T-helper 2 cell treated with Interferon-gamma antibody and Interleukin-4, amounts not matched to agents 5 μg/mL and 100 μg/mL, for 36 hours (primary cell): ENCODE results near the gene EFNB3.

Experiments
- DNase-seq: peaks from one replicate; pipeline ENCODE4 v3.0.0; 2021; ENCODE audit warnings: low spot score
- H3K27ac Mint-ChIP-seq: one replicate; pipeline ENCODE4 v1.8.0; 2021; ENCODE audit warnings: mild to moderate bottlenecking, mixed read lengths
- H3K27me3 Mint-ChIP-seq: one replicate; pipeline ENCODE4 v1.8.0; 2021; ENCODE audit warnings: low read depth, mixed read lengths
- H3K36me3 Mint-ChIP-seq: one replicate; pipeline ENCODE4 v1.8.0; 2021; ENCODE audit warnings: low read depth, mixed read lengths
- H3K4me1 Mint-ChIP-seq: one replicate; pipeline ENCODE4 v1.8.0; 2021; ENCODE audit warnings: low read depth, mixed read lengths
- H3K4me3 Mint-ChIP-seq: one replicate; pipeline ENCODE4 v1.8.0; 2022; ENCODE audit warnings: mild to moderate bottlenecking, moderate library complexity, mixed read lengths
- H3K9me3 Mint-ChIP-seq: one replicate; pipeline ENCODE4 v1.8.0; 2021; ENCODE audit warnings: mixed read lengths

The EFNB3 gene

DNA sequence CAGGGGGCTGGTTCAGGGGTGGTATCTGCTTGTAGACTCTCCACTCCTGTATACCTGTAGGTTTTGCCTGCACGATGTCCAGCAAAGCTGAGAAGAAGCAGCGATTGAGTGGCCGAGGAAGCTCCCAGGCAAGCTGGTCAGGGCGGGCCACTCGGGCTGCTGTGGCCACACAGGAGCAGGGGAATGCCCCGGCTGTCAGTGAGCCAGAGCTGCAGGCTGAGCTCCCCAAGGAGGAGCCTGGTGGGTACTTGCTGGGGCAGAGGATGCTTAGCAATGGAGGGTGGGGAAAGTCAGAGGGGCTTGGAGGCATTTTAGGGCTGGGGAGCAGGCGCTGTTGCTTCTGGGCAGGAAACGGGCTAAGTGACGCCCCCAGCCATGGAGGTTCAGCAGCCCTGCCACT is 14.7 kb downstream of the EFNB3 start:
- Mint-ChIP-seq H3K9me3 (no peaks in the 10 kb centered on the region), H3K4me1 (peaks cover 19% of the 10 kb centered on the region), H3K27ac (no peak overlapping the region), H3K27me3 (peaks cover 75% of the 10 kb centered on the region), H3K4me3 (no peak overlapping the region), H3K36me3 (no peaks in the 10 kb centered on the region)
- DNase-seq = no peak

- H3K27ac Mint-ChIP-seq = no peak overlapping the region
- no peaks in the 10 kb centered on the region for H3K36me3 Mint-ChIP-seq
- DNase-seq = no peak
- H3K9me3 Mint-ChIP-seq = no peaks in the 10 kb centered on the region
- no peak overlapping the region for H3K4me3 Mint-ChIP-seq
- H3K27me3 Mint-ChIP-seq = peaks cover 72% of the 10 kb centered on the region
- H3K4me1 Mint-ChIP-seq = peaks cover 19% of the 10 kb centered on the region
Observed at GRCh38 chr17:7720125-7720524, 15.1 kb downstream of the EFNB3 start.

GRCh38 chr17:7721612-7722011 is 16.6 kb downstream of the EFNB3 start:
- H3K4me1 Mint-ChIP-seq = peaks cover 19% of the 10 kb centered on the region
- DNase-seq = no peak
- no peak overlapping the region for H3K27ac Mint-ChIP-seq
- H3K9me3 Mint-ChIP-seq = no peaks in the 10 kb centered on the region
- no peak overlapping the region for H3K4me3 Mint-ChIP-seq
- no peaks in the 10 kb centered on the region for H3K36me3 Mint-ChIP-seq
- H3K27me3 Mint-ChIP-seq = peaks cover 59% of the 10 kb centered on the region

DNA sequence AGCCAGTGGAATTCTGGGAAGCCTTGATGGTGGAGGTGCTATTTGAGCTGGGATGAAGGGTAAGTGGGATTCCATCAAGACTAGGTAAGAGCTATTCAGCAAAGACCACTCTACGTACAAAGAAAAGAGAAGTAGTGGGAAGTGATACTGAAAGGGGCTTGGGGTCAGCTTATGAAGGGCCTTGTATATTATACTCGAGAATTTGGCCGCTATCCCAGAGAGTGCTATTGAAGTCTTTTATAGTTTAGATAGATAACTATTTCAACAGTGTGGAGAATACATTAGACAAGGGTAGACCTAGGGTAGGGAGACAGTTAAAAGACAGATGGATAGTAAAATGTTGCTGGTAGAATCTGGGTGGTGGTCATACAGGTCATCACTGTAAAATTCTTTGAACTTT is 22.9 kb downstream of the EFNB3 start:
- no peak overlapping the region for H3K27ac Mint-ChIP-seq
- H3K27me3 Mint-ChIP-seq = peaks cover 25% of the 10 kb centered on the region
- H3K9me3 Mint-ChIP-seq = no peaks in the 10 kb centered on the region
- DNase-seq = no peak
- no peak overlapping the region for H3K4me3 Mint-ChIP-seq
- no peaks in the 10 kb centered on the region for H3K36me3 Mint-ChIP-seq
- H3K4me1 Mint-ChIP-seq = no peaks in the 10 kb centered on the region

DNA sequence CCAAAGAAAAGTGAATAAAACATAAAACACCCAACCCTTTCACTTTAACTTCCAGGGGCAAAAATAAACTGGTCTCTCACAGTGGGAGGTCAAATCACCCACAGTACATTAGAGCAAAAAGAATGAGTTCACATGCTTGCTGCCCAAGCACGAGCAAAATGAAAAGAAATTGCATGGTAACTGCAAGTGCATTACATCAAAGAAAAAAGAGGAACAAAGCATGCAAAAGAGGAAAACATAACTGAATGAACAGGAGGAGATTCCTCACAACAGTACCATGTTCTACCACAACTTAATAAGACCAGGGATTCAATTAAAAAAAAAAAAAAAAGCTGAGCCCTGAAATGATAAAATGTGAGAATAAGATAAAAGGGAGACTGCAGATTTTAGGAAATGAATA is 24.8 kb downstream of the EFNB3 start:
- no peak for DNase-seq
- Mint-ChIP-seq H3K4me3 (no peak overlapping the region), H3K4me1 (no peaks in the 10 kb centered on the region), H3K9me3 (no peaks in the 10 kb centered on the region), H3K27ac (no peak overlapping the region), H3K27me3 (peaks cover 18% of the 10 kb centered on the region), H3K36me3 (no peaks in the 10 kb centered on the region)

DNA sequence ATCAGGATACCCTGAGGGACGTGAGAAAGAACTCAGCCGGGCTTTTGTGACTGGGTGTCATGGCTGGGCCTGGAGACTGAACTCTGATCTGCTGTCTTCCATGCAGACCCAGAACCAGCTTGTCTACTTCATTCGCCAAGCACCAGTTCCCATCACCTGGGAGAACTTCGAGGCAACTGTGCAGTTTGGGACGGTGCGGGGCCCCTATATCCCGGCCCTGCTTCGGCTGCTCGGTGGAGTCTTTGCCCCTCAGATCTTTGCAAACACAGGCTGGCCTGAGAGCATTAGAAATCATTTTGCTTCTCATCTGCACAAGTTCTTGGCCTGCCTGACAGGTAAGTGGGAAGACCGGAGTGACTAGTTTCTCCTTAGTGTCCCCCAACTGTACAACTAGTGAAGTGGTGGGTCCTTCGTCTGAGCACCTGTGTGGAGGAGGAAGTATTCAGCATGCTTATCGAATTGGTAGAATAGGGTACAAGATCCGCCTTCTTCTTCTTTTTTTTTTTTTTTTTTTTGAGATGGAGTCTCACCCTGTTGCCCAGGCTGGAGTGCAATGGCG is 28.1 kb downstream of the EFNB3 start:
- H3K27me3 Mint-ChIP-seq = peaks cover 20% of the 10 kb centered on the region

GRCh38 chr17:7737601-7738000 is 32.6 kb downstream of the EFNB3 start:
- no peaks in the 10 kb centered on the region for H3K9me3 Mint-ChIP-seq
- H3K27me3 Mint-ChIP-seq = peaks cover 23% of the 10 kb centered on the region
- H3K4me3 Mint-ChIP-seq = no peak overlapping the region
- no peaks in the 10 kb centered on the region for H3K36me3 Mint-ChIP-seq
- H3K27ac Mint-ChIP-seq = no peak overlapping the region
- no peak for DNase-seq
- H3K4me1 Mint-ChIP-seq = no peaks in the 10 kb centered on the region

More for the DNA sequence above, 28.1 kb downstream of the EFNB3 start:
- Mint-ChIP-seq H3K4me3 (no peak overlapping the region), H3K27ac (no peak overlapping the region), H3K9me3 (no peaks in the 10 kb centered on the region), H3K4me1 (no peaks in the 10 kb centered on the region), H3K36me3 (no peaks in the 10 kb centered on the region)
- DNase-seq = no peak

DNA sequence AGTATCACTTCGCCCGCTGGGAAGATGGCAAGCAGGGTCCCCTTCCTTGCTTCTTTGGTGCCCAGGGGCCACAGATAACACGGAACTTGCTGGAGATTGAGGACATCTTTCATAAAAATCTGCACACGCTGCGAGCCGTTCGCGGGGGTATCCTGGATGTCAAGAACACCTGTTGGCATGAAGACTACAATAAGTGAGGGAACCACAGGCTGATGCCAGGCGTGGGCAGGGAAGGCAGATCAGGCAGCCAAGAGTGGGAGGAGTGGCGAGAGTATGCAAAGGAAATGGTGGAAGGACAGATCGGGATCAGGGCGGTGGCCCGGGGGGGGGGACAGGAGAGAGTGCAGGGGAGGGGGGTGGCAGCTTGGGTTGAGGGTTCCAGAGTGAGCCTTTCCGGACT is 34.7 kb downstream of the EFNB3 start:
- Mint-ChIP-seq H3K4me3 (no peak overlapping the region), H3K36me3 (no peaks in the 10 kb centered on the region), H3K9me3 (no peaks in the 10 kb centered on the region), H3K27ac (no peak overlapping the region), H3K27me3 (peaks cover 21% of the 10 kb centered on the region), H3K4me1 (no peaks in the 10 kb centered on the region)
- DNase-seq = no peak

- Mint-ChIP-seq H3K4me3 (no peak overlapping the region), H3K4me1 (no peaks in the 10 kb centered on the region), H3K9me3 (no peaks in the 10 kb centered on the region), H3K36me3 (no peaks in the 10 kb centered on the region), H3K27ac (no peak overlapping the region), H3K27me3 (peaks cover 21% of the 10 kb centered on the region)
- DNase-seq = no peak
Observed at GRCh38 chr17:7740481-7741001, 35.5 kb downstream of the EFNB3 start.

GRCh38 chr17:7742729-7743128 is 37.7 kb downstream of the EFNB3 start:
- DNase-seq = no peak
- Mint-ChIP-seq H3K27me3 (peaks cover 27% of the 10 kb centered on the region), H3K4me1 (no peaks in the 10 kb centered on the region), H3K36me3 (no peaks in the 10 kb centered on the region), H3K4me3 (no peak overlapping the region), H3K9me3 (no peaks in the 10 kb centered on the region), H3K27ac (no peak overlapping the region)

DNA sequence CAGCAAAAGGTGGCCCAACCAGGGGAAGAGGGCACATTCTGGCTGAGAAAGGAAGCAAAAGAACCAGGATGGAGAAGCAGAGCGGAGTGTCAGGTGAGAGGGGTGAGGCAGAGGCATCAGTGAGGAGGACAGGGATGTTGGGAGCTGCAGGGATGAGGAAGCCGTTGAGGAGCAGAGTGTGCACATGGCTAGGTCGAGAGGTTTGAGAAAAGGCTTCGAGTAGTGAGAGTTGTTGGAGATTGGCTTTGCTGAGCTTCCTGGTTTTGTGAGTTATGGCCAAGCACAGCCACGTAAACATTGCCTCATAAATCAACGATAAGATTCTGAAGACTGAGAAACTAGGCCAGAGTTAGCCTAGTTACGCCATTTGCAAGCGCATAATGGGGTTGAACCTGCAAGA is 39.4 kb downstream of the EFNB3 start:
- no peak for DNase-seq
- no peaks in the 10 kb centered on the region for H3K4me1 Mint-ChIP-seq
- H3K9me3 Mint-ChIP-seq = no peaks in the 10 kb centered on the region
- no peak overlapping the region for H3K27ac Mint-ChIP-seq
- no peaks in the 10 kb centered on the region for H3K36me3 Mint-ChIP-seq
- no peak overlapping the region for H3K4me3 Mint-ChIP-seq
- H3K27me3 Mint-ChIP-seq = peaks cover 24% of the 10 kb centered on the region

GRCh38 chr17:7745748-7746470 is 40.9 kb downstream of the EFNB3 start:
- no peak for DNase-seq
- no peaks in the 10 kb centered on the region for H3K9me3 Mint-ChIP-seq
- H3K4me1 Mint-ChIP-seq = no peaks in the 10 kb centered on the region
- H3K27me3 Mint-ChIP-seq = peaks cover 18% of the 10 kb centered on the region
- no peaks in the 10 kb centered on the region for H3K36me3 Mint-ChIP-seq
- H3K4me3 Mint-ChIP-seq = no peak overlapping the region
- H3K27ac Mint-ChIP-seq = no peak overlapping the region

DNA sequence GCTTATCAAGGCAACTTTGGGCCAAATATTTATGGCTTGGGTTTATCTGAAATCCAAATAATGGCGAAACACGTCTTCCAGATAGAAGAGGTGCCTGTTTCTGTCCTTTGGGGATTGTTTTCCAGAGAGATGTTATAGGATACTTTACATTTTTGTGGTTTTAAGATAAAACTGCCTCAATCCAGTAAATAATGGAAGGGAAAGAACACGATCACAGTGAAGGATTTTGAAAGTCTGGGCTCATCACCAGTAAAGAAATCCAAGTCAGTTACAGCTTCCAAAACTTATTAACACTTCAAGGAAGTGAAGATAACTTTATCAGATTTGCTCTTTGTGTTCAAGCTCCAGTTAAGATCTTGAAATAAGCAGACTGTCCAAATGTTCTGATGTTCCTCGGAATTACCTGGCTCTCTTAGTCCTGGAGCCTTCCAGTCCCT is 42.7 kb downstream of the EFNB3 start:
- no peaks in the 10 kb centered on the region for H3K36me3 Mint-ChIP-seq
- H3K4me3 Mint-ChIP-seq = no peak overlapping the region
- no peak overlapping the region for H3K27ac Mint-ChIP-seq
- H3K9me3 Mint-ChIP-seq = no peaks in the 10 kb centered on the region
- H3K27me3 Mint-ChIP-seq = peaks cover 18% of the 10 kb centered on the region
- no peaks in the 10 kb centered on the region for H3K4me1 Mint-ChIP-seq
- DNase-seq = no peak

GRCh38 chr17:7748076-7748775 is 43.2 kb downstream of the EFNB3 start:
- no peak overlapping the region for H3K27ac Mint-ChIP-seq
- DNase-seq = no peak

More at GRCh38 chr17:7748076-7748775, 43.2 kb downstream of the EFNB3 start:
- Mint-ChIP-seq H3K27me3 (peaks cover 20% of the 10 kb centered on the region), H3K9me3 (no peaks in the 10 kb centered on the region), H3K4me3 (no peak overlapping the region), H3K4me1 (no peaks in the 10 kb centered on the region), H3K36me3 (no peaks in the 10 kb centered on the region)
